HEK293 (cell line): ENCODE measurements around the gene ELAVL1.
A peak's percentile ranks its signal among the peaks of the same experiment; 100 is the strongest.

ENCODE experiments used
- CTCF ChIA-PET: fragments of 350-600 bp; formaldehyde crosslinking; extraction: SDS; loops from one replicate; lab custom pipeline; 2021; ENCODE audit warnings: antibody characterized with exemption; lab: Yijun Ruan, JAX
- POLR2A ChIA-PET: fragments of 300-600 bp; formaldehyde crosslinking; extraction: SDS; loops from one replicate; lab custom pipeline; 2020; ENCODE audit warnings: antibody characterized with exemption, inconsistent platforms; lab: Yijun Ruan, JAX
- H3K27ac ChIP-seq: fragments of 200-500 bp; sonication (Bioruptor generic); 2 replicates; pipeline ENCODE4 v1.5.1; 2014; ENCODE audit warnings: low read depth, low read length, control low read depth, inconsistent platforms; ENCODE audit errors: extremely low read depth
- H3K36me3 ChIP-seq, 2 experiments: fragments of 200-500 bp in 1 of 2; sonication (Bioruptor generic) in 1 of 2; 1 replicate in 1 of 2; 2 replicates in 1 of 2; pipeline ENCODE4 v1.5.1; 2014 to 2017; ENCODE audit warnings: inconsistent platforms in 2 of 2, low read length in 2 of 2; ENCODE audit not compliant: control insufficient read depth in 2 of 2, insufficient read depth in 1 of 2
- H3K4me1 ChIP-seq: fragments of 200-500 bp; sonication (Bioruptor generic); 2 replicates; pipeline ENCODE4 v1.5.1; 2014; ENCODE audit warnings: mild to moderate bottlenecking, low read length, inconsistent platforms; ENCODE audit not compliant: control insufficient read depth, insufficient read depth
- H3K4me3 ChIP-seq: 2 replicates; pipeline ENCODE4 v1.5.1; 2011; ENCODE audit warnings: low read depth, mild to moderate bottlenecking, control low read depth, low read length, moderate library complexity
- H3K9me3 ChIP-seq: fragments of 200-500 bp; sonication (Bioruptor generic); 2 replicates; pipeline ENCODE4 v1.5.1; 2014; ENCODE audit warnings: low read depth, low read length, inconsistent platforms; ENCODE audit not compliant: control insufficient read depth, insufficient read depth
- EGR2 ChIP-seq: fragments of 450-650 bp; formaldehyde crosslinking; IDR thresholded peaks from 2 replicates; pipeline ENCODE4 v1.5.1; 2016; ENCODE audit warnings: low read depth, missing biosample characterization, missing genetic modification characterization
- HOXD13 ChIP-seq: sonication (generic); formaldehyde crosslinking; IDR thresholded peaks from 2 replicates; pipeline ENCODE4 v1.8.0; 2022; ENCODE audit warnings: missing genetic modification reagents, borderline replicate concordance
- PRDM1 ChIP-seq: fragments of 450-650 bp; formaldehyde crosslinking; IDR thresholded peaks from 2 replicates; pipeline ENCODE4; 2016; ENCODE audit warnings: missing biosample characterization, missing genetic modification characterization
- SCRT2 ChIP-seq: fragments of 450-650 bp; formaldehyde crosslinking; IDR thresholded peaks from 2 replicates; pipeline ENCODE4 v1.5.1; 2016; ENCODE audit warnings: missing biosample characterization, missing genetic modification characterization
- SETDB1 ChIP-seq: IDR thresholded peaks from one replicate; pipeline ENCODE4 v1.6.1; 2017; ENCODE audit warnings: mild to moderate bottlenecking, low read length, moderate library complexity, mixed read lengths; ENCODE audit not compliant: insufficient read length
- ZBTB1 ChIP-seq: fragments of 450-650 bp; formaldehyde crosslinking; IDR thresholded peaks from 2 replicates; pipeline ENCODE4 v1.5.1; 2016; ENCODE audit warnings: missing biosample characterization, missing genetic modification characterization
- ZNF112 ChIP-seq: fragments of 450-650 bp; formaldehyde crosslinking; IDR thresholded peaks from 2 replicates; pipeline ENCODE4 v1.5.0; 2017; ENCODE audit warnings: missing biosample characterization, missing genetic modification characterization
- ZNF366 ChIP-seq: fragments of 450-650 bp; formaldehyde crosslinking; conservative IDR thresholded peaks from 2 replicates; pipeline ENCODE4 v1.5.1; 2016; ENCODE audit warnings: missing biosample characterization, missing genetic modification characterization
- ZNF433 ChIP-seq: fragments of 450-650 bp; formaldehyde crosslinking; IDR thresholded peaks from 2 replicates; pipeline ENCODE4 v1.5.1; 2016; ENCODE audit warnings: missing biosample characterization, missing genetic modification characterization, low read depth
- ZNF473 ChIP-seq: fragments of 450-650 bp; formaldehyde crosslinking; IDR thresholded peaks from 2 replicates; pipeline ENCODE4 v1.5.1; 2017; ENCODE audit warnings: missing biosample characterization, missing genetic modification characterization
- ZNF514 ChIP-seq: fragments of 450-650 bp; formaldehyde crosslinking; IDR thresholded peaks from 2 replicates; pipeline ENCODE4 v1.5.1; 2016; ENCODE audit warnings: missing biosample characterization, missing genetic modification characterization
- ZNF530 ChIP-seq: fragments of 450-650 bp; formaldehyde crosslinking; IDR thresholded peaks from 2 replicates; pipeline ENCODE4 v1.5.1; 2016; ENCODE audit warnings: low read depth, missing biosample characterization, missing genetic modification characterization
- ZNF791 ChIP-seq: fragments of 450-650 bp; formaldehyde crosslinking; IDR thresholded peaks from 2 replicates; pipeline ENCODE4 v1.5.1; 2016; ENCODE audit warnings: missing biosample characterization, missing genetic modification characterization
- TF ChIP-seq, protein P1 (sequence below): IDR thresholded peaks from 2 replicates; pipeline ENCODE4 v1.6.1; 2011; ENCODE audit warnings: mild to moderate bottlenecking, low read depth, low read length, borderline replicate concordance
- TF ChIP-seq, protein P2 (sequence below): fragments of 450-650 bp; formaldehyde crosslinking; IDR thresholded peaks from 2 replicates; pipeline ENCODE4 v1.5.1; 2016; ENCODE audit warnings: missing biosample characterization, missing genetic modification characterization
- TF ChIP-seq, protein P3 (sequence below): fragments of 450-650 bp; formaldehyde crosslinking; optimal IDR thresholded peaks from 2 replicates; pipeline ENCODE3; 2016; ENCODE audit warnings: missing biosample characterization, mild to moderate bottlenecking, missing genetic modification characterization
- TF ChIP-seq, protein P4 (sequence below): fragments of 450-650 bp; formaldehyde crosslinking; IDR thresholded peaks from 2 replicates; pipeline ENCODE4 v1.5.1; 2016; ENCODE audit warnings: missing biosample characterization, missing genetic modification characterization
- TF ChIP-seq, protein P5 (sequence below): fragments of 450-650 bp; formaldehyde crosslinking; IDR thresholded peaks from 2 replicates; pipeline ENCODE4 v1.5.1; 2017; ENCODE audit warnings: missing biosample characterization, missing genetic modification characterization
- TF ChIP-seq, protein P6 (sequence below): fragments of 450-650 bp; formaldehyde crosslinking; IDR thresholded peaks from 2 replicates; pipeline ENCODE4 v1.5.1; 2016; ENCODE audit warnings: missing biosample characterization, missing genetic modification characterization

Gene ELAVL1

DNA sequence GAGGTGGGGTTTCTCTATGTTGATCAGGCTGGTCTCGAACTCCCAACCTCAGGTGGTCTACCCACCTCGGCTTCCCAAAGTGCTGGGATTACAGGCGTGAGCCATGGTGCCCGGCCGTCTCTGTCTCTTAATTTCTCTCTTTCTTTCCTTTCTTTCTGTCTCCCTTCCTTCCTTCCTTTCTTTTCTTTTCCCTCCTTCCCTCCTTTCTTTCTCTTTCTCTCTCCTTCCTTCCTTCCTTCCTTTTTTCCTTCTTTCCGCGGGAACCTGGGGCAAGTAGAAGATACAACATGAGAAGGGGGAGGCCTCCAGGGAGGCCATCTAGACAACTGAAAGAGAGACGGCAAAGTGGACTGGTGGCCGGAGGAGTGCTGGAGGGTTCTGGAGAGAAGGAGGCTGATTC, 15.2 kb upstream of the ELAVL1 start:
- TF ChIP-seq ZNF366 (tag by site-specific recombination) (peak; percentile 88), SETDB1 (no peak), HOXD13 (no peak), PRDM1 (tag by site-specific recombination) (peak; percentile 76), ZBTB1 (tag by site-specific recombination) (no peak), ZNF530 (tag by site-specific recombination) (no peak), SCRT2 (tag by site-specific recombination) (no peak), ZNF791 (tag by site-specific recombination) (no peak), ZNF112 (no peak)
- TF ChIP-seq, protein P1, sequence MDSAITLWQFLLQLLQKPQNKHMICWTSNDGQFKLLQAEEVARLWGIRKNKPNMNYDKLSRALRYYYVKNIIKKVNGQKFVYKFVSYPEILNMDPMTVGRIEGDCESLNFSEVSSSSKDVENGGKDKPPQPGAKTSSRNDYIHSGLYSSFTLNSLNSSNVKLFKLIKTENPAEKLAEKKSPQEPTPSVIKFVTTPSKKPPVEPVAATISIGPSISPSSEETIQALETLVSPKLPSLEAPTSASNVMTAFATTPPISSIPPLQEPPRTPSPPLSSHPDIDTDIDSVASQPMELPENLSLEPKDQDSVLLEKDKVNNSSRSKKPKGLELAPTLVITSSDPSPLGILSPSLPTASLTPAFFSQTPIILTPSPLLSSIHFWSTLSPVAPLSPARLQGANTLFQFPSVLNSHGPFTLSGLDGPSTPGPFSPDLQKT = no peak
- TF ChIP-seq, protein P2, sequence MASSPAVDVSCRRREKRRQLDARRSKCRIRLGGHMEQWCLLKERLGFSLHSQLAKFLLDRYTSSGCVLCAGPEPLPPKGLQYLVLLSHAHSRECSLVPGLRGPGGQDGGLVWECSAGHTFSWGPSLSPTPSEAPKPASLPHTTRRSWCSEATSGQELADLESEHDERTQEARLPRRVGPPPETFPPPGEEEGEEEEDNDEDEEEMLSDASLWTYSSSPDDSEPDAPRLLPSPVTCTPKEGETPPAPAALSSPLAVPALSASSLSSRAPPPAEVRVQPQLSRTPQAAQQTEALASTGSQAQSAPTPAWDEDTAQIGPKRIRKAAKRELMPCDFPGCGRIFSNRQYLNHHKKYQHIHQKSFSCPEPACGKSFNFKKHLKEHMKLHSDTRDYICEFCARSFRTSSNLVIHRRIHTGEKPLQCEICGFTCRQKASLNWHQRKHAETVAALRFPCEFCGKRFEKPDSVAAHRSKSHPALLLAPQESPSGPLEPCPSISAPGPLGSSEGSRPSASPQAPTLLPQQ (tag by site-specific recombination) = no peak
- ChIA-PET CTCF (no interaction called here), POLR2A (interaction anchor here (0.6 kb wide), 1 partner anchor 523 kb away, joined by 4 read pairs; no protein-coding TSS in a partner anchor)
- H3K4me3 ChIP-seq = no peak overlapping the region
- H3K27ac ChIP-seq = no peak overlapping the region
- H3K4me1 ChIP-seq = no peaks in the 10 kb centered on the region
- H3K36me3 ChIP-seq = no peaks in the 10 kb centered on the region
- no peaks in the 10 kb centered on the region for H3K9me3 ChIP-seq

DNA sequence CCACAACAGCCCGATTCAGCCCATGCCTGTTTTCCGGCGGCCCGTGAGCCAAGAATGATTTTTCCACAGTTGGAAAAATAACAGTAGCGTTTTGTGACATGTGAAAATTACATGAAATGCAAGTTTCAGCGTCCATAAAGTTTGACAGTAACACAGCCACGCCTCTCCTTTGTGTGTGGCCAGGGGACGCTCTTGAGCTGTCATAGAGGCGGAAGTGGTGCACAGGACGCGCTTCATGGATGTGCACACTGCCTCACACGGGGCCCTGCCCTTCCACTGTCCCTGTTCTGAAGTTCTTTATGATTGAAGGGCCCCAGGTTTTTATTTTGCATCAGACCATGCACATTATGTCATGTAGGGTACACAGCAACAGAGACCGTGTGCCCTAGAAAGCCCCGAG, 12.4 kb upstream of the ELAVL1 start:
- no peaks in the 10 kb centered on the region for H3K9me3 ChIP-seq
- TF ChIP-seq ZNF433 (tag by site-specific recombination) = no peak
- TF ChIP-seq, protein P3, sequence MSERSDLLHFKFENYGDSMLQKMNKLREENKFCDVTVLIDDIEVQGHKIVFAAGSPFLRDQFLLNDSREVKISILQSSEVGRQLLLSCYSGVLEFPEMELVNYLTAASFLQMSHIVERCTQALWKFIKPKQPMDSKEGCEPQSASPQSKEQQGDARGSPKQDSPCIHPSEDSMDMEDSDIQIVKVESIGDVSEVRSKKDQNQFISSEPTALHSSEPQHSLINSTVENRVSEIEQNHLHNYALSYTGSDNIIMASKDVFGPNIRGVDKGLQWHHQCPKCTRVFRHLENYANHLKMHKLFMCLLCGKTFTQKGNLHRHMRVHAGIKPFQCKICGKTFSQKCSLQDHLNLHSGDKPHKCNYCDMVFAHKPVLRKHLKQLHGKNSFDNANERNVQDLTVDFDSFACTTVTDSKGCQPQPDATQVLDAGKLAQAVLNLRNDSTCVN (tag by site-specific recombination) = no peak
- TF ChIP-seq EGR2 (tag by site-specific recombination) = no peak
- TF ChIP-seq, protein P4, sequence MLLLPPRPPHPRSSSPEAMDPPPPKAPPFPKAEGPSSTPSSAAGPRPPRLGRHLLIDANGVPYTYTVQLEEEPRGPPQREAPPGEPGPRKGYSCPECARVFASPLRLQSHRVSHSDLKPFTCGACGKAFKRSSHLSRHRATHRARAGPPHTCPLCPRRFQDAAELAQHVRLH = no peak
- TF ChIP-seq ZNF514 (tag by site-specific recombination) = no peak
- TF ChIP-seq, protein P5, sequence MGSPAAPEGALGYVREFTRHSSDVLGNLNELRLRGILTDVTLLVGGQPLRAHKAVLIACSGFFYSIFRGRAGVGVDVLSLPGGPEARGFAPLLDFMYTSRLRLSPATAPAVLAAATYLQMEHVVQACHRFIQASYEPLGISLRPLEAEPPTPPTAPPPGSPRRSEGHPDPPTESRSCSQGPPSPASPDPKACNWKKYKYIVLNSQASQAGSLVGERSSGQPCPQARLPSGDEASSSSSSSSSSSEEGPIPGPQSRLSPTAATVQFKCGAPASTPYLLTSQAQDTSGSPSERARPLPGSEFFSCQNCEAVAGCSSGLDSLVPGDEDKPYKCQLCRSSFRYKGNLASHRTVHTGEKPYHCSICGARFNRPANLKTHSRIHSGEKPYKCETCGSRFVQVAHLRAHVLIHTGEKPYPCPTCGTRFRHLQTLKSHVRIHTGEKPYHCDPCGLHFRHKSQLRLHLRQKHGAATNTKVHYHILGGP (tag by site-specific recombination) = no peak
- TF ChIP-seq, protein P6, sequence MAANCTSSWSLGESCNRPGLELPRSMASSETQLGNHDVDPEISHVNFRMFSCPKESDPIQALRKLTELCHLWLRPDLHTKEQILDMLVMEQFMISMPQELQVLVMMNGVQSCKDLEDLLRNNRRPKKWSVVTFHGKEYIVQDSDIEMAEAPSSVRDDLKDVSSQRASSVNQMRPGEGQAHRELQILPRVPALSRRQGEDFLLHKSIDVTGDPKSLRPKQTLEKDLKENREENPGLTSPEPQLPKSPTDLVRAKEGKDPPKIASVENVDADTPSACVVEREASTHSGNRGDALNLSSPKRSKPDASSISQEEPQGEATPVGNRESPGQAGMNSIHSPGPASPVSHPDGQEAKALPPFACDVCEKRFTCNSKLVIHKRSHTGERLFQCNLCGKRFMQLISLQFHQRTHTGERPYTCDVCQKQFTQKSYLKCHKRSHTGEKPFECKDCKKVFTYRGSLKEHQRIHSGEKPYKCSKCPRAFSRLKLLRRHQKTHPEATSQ (tag by site-specific recombination) = no peak
- TF ChIP-seq ZNF473 = no peak
- POLR2A ChIA-PET = interaction anchor here (1.1 kb wide), 1 partner anchor 12 kb away, joined by 3 read pairs; no protein-coding TSS in a partner anchor
- H3K36me3 ChIP-seq = no peaks in the 10 kb centered on the region
- H3K4me1 ChIP-seq = no peaks in the 10 kb centered on the region
- H3K27ac ChIP-seq = no peak overlapping the region
- CTCF ChIA-PET = interaction anchor here (0.9 kb wide), 1 partner anchor 11 kb away, joined by 3 read pairs; no protein-coding TSS in a partner anchor
- H3K4me3 ChIP-seq = no peak overlapping the region
